DMS153 treated with DMSO at 0.1 percent for 48 hours (cell line): ENCODE results near the gene RRP15.
"Not testable (repeated sequence)": the region's sequence is repeated elsewhere in the genome, so short reads cannot be mapped to it uniquely, and the experiment has no call there.

Experiments used
- DNase-seq: peaks from one replicate; lab custom pipeline; 2025; ENCODE audit not compliant: unreplicated experiment; lab: John Stamatoyannopoulos, UW

The RRP15 gene

GRCh38 chr1:218296162-218296561 lies 11.1 kb downstream of the RRP15 start:
- DNase-seq = no peak

- DNase-seq = no peak
Observed at GRCh38 chr1:218297461-218297860, 12.4 kb downstream of the RRP15 start.

GRCh38 chr1:218297867-218298266 lies 12.8 kb downstream of the RRP15 start:
- no peak for DNase-seq

DNA sequence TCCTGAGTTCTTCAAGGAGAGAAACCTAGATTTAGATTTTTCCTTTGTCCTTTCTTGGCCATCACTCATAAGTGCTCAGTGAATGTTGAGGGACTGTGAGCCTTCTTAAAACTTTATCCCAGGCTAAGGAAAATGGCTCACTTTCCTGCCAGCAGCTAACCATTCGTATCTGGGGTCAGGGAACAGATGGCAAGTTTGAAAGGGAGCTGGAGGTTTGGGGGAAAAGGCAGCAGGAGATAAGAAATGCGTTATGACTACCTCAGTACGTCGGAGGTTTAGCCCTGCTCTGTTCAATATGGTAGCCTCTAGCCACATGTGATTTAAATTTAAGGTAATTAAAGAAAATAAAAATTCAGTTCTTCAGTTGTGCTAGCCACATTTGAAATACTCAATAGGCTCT lies 13.3 kb downstream of the RRP15 start:
- DNase-seq = no peak

GRCh38 chr1:218299416-218299815 lies 14.3 kb downstream of the RRP15 start:
- DNase-seq = no peak

GRCh38 chr1:218301217-218301616 lies 16.1 kb downstream of the RRP15 start:
- no peak for DNase-seq

- DNase-seq = no peak
Observed at GRCh38 chr1:218302155-218302554, 17.1 kb downstream of the RRP15 start.

- no peak for DNase-seq
Observed at GRCh38 chr1:218303176-218303879, 18.2 kb downstream of the RRP15 start.

DNA sequence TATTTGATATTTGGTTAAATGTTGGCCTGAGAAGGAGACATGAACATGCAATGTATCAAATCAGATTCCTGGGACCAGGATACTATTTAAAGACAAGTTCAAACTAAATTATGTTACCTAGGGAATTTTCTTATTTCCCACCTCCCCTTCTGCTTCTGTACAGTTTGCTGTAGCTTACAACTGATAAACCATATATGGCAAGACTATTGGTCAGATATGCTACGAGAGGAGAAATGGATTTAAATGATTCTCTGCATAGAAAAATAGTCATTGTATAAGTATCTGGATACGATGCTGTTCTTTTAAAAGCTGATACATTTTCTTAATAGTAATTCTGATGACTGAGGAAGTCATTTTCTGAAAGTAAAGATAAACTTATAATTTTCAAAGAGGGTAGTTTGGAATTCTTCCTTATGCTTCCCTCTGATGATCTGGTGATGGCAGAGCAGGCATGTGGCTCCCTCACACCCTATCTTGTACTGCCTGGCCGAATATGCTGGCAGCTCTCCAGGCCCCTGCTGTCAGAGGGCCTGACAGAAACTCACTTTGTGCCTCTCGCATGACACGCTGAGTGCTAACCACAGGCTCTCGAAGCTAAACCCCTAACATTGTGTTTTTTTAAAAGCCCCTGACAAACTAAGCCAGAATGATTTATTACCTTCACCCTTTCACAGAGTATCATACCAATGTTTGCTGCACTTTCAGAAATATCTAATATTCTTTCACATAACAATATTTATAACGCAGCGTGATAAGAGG lies 19.4 kb downstream of the RRP15 start:
- no peak for DNase-seq

DNA sequence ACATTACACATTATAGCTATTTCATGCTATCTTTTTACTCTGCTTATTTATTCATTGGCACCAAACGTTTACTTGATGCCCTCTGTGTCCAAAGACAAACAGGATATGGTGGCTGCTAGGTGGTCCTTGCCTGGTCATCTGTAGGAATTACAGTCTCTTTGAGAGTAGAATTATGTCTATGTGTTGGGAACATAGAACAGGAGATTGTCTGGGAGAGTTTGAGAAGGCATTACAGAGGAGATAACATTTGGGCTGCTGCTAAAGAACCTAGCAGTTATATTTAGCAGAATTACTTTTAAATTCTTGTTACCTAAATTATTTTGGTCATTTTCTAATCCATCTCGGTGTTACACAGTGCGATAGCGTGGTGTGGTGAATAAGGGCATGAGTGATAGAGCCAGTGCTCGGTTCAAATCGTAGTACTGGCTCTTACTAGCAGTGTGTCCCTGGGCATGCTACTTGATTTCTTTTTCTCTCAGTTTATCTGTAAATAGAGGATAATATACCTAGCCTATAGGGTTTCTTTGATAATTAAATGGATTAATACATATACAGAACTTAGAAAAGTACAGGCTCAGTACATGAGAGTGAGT lies 20.5 kb downstream of the RRP15 start:
- no peak for DNase-seq

DNA sequence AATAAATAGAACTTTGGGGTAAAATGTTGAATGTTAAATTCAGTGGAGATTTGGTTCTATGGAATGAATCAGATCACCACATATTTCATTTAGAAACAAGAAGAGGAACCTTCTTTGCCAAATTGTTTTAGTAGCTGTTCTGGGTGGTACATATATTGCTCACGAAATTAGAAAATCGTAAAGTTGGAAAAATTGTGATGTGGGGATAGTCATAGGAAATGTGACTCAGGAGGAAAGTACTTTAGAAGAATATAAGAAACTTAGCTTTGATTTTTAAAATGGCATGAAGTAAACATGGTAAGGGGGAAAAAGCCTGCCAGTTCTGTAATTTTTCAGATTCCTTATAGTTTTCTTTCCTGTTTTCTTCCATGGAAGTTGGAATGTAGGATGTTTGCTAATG lies 27.4 kb downstream of the RRP15 start:
- no peak for DNase-seq

DNA sequence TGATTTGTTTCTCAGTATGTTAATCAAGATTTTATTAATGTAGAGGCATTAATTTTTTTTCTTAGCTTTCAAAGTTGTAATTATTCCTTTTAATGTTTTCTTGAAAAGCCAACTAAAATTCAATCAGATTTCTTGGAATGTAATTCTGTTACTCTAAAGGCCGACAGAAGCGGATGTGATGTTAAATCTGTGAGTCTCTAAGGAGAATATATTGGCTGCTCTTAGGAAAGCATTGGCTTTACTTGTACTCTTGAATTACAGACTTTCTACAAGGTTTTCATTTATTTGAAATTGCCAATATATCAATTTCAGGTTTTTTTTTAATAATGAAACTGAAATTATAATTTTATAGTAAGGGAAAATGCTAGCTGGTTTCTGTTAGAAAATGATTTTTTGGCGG lies 29.2 kb downstream of the RRP15 start:
- no peak for DNase-seq

GRCh38 chr1:218315638-218316037 lies 30.5 kb downstream of the RRP15 start:
- no peak for DNase-seq

DNA sequence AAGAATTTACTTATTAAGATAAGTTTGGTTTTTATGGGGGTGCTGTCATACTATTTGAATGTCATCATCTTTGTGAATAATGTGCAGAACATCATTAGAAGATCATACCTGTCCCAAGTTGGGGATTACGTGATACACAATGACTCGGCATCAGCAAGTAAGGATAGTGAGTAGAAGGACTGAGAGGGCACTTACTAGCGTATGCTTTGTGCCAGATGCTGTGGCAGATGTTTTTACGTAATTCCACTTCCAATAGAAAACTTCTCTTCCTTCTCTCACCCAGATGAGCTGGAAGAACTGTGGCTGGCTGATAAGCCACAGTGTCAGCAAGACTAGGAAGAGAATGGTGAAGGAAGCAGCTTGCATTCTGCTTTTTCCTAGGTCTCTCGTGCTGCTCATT lies 32.0 kb downstream of the RRP15 start:
- no peak for DNase-seq

DNA sequence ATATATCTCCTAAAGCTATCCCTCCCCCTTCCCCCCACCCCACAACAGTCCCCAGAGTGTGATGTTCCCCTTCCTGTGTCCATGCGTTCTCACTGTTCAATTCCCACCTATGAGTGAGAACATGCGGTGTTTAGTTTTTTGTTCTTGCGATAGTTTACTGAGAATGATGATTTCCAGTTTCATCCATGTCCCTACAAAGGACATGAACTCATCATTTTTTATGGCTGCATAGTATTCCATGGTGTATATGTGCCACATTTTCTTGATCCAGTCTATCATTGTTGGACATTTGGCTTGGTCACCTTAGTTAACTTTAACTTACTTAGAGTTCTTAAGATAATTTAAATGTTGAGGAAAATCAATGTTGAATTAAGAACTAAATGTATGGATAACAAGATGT lies 35.1 kb downstream of the RRP15 start:
- not testable (repeated sequence) for DNase-seq

- DNase-seq = no peak
Observed at GRCh38 chr1:218322762-218323161, 37.7 kb downstream of the RRP15 start.

GRCh38 chr1:218323568-218324225 lies 38.6 kb downstream of the RRP15 start:
- no peak for DNase-seq

- DNase-seq = no peak
Observed at GRCh38 chr1:218324226-218324580, 39.1 kb downstream of the RRP15 start.

DNA sequence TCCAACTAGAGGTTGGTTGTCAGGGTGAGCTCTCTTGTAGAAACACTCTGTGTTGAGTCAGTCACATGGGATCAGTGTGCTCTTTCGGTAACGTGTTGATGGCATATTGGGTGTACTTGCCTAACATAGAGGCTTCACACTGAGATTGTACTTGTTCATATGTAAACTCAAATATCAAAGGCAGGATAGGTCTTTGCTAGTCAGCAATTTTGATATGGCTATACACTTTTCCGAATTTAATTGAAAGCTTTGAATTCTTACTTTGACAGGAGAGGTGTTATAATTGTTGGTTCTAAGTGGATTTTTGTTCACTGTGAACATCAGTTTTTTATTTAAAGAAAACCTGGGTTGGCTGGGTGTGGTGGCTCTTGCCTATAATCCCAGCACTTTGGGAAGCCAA lies 43.7 kb downstream of the RRP15 start:
- no peak for DNase-seq

GRCh38 chr1:218330043-218330623 lies 45.0 kb downstream of the RRP15 start:
- DNase-seq = peak; percentile 46

DNA sequence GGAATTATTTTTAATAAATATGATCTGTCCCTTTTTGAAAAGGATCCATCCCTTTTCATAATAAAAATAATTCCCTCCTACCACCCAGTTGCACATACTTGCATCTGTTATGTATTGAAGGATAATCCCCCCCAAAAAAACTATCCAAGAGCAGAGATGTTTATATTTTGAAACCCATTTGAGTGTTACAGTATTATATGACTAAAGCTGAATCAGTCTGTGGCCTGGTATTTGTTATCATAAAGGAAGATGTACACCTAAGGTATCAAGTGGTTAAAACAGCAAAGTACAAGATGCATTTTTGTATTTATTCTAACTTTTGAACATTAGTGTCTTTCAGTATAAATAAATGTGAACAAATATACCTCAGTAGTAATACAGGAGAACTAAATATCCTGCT lies 47.3 kb downstream of the RRP15 start:
- no peak for DNase-seq
